ENCODE data around the gene CLCN2.

Gene CLCN2

GRCh38 chr3:184377882-184378445 lies 16.6 kb upstream of the CLCN2 start, which contains the start of gene THPO:
Gene THPO (minus strand): TSS chr3:184378207. CDS start chr3:184376259, 1,948 bp downstream.
- no peak for DNase-seq (ENCODE audit: low spot score)
- TF ChIP-seq CTCF (IDR thresholded peaks at IDR 0.05; ENCODE audit: borderline replicate concordance, control extremely low read depth, extremely low read depth, insufficient read depth, missing control alignments) = no peak

GRCh38 chr3:184377374-184377773 lies 16.0 kb upstream of the CLCN2 start:
- no peak for TF ChIP-seq CTCF (IDR thresholded peaks at IDR 0.05; ENCODE audit: borderline replicate concordance, control extremely low read depth, extremely low read depth, insufficient read depth, missing control alignments)
- no peak for DNase-seq (ENCODE audit: low spot score)
- in situ Hi-C loops (cut with MboI; ENCODE audit: low sequenced_read_pairs, unreplicated experiment) = no loop called here

More at GRCh38 chr3:184377882-184378445, 16.6 kb upstream of the CLCN2 start, which contains the start of gene THPO:
- in situ Hi-C loops (cut with MboI; ENCODE audit: low sequenced_read_pairs, unreplicated experiment) = no loop called here

- DNase-seq (ENCODE audit: low spot score) = no peak
- no peak for TF ChIP-seq CTCF (IDR thresholded peaks at IDR 0.05; ENCODE audit: borderline replicate concordance, control extremely low read depth, extremely low read depth, insufficient read depth, missing control alignments)
- in situ Hi-C loops (cut with MboI; ENCODE audit: low sequenced_read_pairs, unreplicated experiment) = no loop called here
Measured at GRCh38 chr3:184375747-184376461, 14.5 kb upstream of the CLCN2 start.

GRCh38 chr3:184373422-184373821 lies 12.0 kb upstream of the CLCN2 start:
- TF ChIP-seq CTCF (IDR thresholded peaks at IDR 0.05; ENCODE audit: borderline replicate concordance, control extremely low read depth, extremely low read depth, insufficient read depth, missing control alignments) = no peak
- no peak for DNase-seq (ENCODE audit: low spot score)
- in situ Hi-C loops (cut with MboI; ENCODE audit: low sequenced_read_pairs, unreplicated experiment) = no loop called here

GRCh38 chr3:184372911-184373310 lies 11.5 kb upstream of the CLCN2 start:
- DNase-seq (ENCODE audit: low spot score) = no peak
- no peak for TF ChIP-seq CTCF (IDR thresholded peaks at IDR 0.05; ENCODE audit: borderline replicate concordance, control extremely low read depth, extremely low read depth, insufficient read depth, missing control alignments)
- in situ Hi-C loops (cut with MboI; ENCODE audit: low sequenced_read_pairs, unreplicated experiment) = no loop called here

- in situ Hi-C loops (cut with MboI; ENCODE audit: low sequenced_read_pairs, unreplicated experiment) = no loop called here
- TF ChIP-seq CTCF (IDR thresholded peaks at IDR 0.05; ENCODE audit: borderline replicate concordance, control extremely low read depth, extremely low read depth, insufficient read depth, missing control alignments) = no peak
- no peak for DNase-seq (ENCODE audit: low spot score)
Measured at GRCh38 chr3:184372296-184372821, 11.0 kb upstream of the CLCN2 start.
